Right ventricle myocardium superior (tissue), 1 donor: ENCODE data around the gene GARIN1A. TPM values are rescaled to one million over a fixed set of nuclear protein-coding genes. Genes with fewer than 3 reads are reported as not detected.
"Not testable (repeated sequence)": the region's sequence is repeated elsewhere in the genome, so short reads cannot be mapped to it uniquely, and the experiment has no call there.

Experiments
- ATAC-seq: fragments of 200-7000 bp; cut with Tn5 transposase; one replicate; pipeline ENCODE4 v1.9.1; 2020; ENCODE audit warnings: mild to moderate bottlenecking; ENCODE audit not compliant: poor library complexity
- DNase-seq: peaks from one replicate; pipeline ENCODE4 v3.0.0-alpha.2; 2020
- intact Hi-C: fragments of 100-400 bp; cut with DNase I; formaldehyde crosslinking; loops from one replicate; pipeline ENCODE4 v1.11.2; 2022
- total RNA-seq: library from RNA; stranded (reverse); fragmentation: NEBNext Ultra II Directional; extraction: Animal tissue kit (Norgen Biotek cat#: 25700); gene quantifications from one replicate; pipeline ENCODE4 v1.2.1, GENCODE V29; 2021
- donor health status: DM: no; HTN: yes; CAD: no; lungs with severe emphysema.

Gene GARIN1A
- total RNA-seq, 1 donor from 2014 or later = 1.7 TPM

DNA sequence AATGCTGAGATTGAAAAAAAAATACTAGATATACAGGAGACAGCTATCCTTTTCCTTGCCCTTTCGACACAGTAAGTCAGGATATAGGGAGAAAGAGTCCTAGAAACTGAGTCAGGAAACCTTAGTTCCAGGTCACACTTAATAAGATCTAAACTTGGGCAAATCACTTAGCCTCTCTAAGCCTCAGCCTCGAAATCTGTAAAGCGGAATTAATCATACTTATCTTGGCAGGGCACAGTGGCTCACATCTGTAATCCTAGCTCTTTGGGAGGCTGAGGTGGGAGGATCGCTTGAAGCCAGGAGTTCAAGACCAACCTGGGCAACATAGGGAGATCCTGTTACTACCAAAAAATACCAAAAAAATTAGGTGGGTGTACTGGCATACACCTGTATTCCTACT lies 4.6 kb downstream of the GARIN1A start:
- DNase-seq (no peak), ATAC-seq (no peak)
- intact Hi-C loops = no loop called here

DNA sequence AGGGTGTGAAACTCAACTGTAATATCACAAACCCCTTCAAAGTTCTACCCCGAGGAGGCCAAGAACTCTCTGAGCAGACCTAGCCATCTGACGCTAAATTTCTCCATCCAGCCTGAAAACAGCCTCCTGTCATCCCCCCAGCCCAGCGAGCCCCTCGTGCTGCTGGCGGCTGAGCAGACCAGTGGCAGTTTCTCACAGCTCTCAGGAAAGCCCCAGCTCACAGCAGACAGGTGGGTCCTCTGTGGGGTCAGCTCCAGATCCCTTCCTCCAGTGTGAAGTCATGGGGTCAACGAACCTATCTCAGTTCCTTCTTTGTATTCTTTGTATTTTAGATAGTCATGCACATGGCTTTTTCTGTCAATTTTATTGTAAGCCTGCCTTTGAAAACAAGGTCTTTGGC lies 7.8 kb downstream of the GARIN1A start:
- DNase-seq (no peak), ATAC-seq (no peak)
- intact Hi-C loops = no loop called here

DNA sequence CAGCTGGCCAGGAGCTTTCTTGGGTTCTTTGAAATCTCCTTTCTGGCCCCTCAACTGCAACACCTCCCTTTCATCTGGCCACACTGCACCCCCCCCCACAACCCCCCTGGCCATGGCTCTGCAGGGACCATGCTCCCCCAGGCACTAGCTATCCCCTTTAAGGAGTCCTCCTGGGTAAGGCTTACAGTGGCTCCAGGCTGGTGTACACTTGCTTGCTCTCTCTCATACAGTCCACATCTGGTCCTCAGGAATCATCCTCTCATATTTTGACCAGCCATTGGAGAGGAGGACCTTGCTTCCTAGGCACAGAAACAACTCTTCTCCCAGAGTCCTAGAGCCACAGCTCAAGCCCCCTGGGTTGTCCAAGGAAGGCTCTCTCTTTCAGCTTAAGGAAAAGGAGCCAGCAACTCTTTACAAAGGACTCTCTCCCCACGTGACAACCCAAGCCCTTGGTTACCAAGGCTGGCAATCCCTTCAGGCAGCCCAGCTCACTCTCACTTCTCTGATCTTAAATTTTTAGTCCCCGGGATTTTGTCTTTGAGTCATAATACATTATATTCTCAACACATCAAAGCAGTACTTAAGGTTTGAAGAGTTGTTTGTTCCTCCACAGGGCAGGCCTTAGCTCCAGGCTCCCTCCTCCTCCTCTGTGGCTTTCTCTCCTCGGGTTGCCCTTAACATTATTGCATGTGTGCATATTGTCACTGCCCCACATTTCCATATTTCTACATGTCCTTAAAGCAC lies 9.9 kb downstream of the GARIN1A start:
- intact Hi-C loops = no loop called here
- DNase-seq = no peak

DNA sequence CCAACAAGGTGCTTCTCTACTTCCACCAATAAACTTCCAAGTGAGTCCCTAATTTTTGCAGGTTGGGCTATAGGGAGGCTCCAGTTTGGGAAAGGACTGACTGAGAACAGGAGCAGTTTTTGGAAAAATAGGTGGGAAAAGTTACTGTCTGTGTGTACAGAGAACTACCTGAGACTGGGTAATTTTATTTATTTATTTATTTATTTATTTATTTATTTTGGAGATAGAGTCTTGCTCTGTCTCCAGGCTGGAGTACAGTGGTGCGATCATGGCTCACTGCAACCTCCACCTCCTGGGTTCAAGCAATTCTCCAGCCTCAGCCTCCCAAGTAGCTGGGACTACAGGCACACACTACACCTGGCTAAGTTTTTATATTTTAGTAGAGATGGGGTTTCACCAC lies 11.2 kb downstream of the GARIN1A start:
- DNase-seq, intact Hi-C loops, ATAC-seq: not testable (repeated sequence)

More for the DNA sequence above, 9.9 kb downstream of the GARIN1A start:
- no peak for ATAC-seq

DNA sequence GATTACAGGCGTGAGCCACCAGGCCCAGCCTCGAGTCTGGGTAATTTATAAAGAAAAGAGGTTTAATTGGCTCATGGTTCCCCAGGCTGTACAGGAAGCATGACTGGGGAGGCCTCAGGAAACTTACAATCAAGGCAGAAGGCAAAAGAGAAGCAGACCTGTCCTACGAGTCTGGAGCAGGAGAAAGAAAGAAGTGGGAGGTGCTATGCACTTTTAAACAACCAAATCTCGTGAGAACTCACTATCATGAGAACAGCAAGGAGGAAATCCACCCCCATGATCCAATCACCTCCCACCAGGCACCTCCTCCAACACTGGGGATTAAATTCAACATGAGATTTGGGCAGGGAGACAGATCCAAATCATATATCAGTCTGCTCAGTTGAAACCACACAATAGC lies 11.6 kb downstream of the GARIN1A start:
- intact Hi-C loops, ATAC-seq, DNase-seq: not testable (repeated sequence)

DNA sequence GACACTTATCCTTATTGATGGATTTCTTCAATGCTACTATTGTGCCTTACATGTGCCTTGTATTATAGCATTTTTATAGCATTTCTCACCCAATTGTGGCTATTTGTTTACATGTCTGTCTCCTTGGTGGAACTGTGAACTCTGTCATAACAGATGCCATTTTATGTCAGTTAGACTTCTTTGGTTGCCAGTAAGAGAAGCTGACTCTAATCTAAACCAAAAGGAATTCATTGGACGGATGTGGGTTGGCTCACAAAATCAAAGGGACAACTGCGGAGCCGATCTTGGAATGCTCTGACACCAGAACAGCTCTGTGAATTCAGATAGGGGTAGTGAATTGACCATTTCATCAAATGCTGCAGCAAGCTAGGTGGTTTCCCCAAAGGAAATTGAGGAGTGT lies 15.0 kb downstream of the GARIN1A start:
- intact Hi-C loops = no loop called here
- no peak for ATAC-seq

DNA sequence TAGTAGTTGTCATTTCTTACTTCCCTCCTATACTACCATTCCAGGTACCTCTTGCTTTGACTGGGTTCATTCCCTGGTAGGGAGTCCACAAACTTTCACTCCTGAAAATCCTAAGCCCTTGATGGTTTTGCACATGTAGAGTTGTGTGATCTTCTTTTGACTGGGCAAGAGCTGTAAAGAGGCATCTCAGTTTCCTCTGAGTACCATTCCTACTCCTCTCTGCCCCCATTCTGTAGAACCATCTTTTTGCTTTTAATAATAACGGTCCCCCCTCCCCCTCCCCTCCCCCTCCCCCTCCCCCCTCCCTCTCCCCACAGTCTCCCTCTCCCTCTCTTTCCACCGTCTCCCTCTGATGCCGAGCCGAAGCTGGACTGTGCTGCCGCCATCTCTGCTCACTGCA lies 16.4 kb downstream of the GARIN1A start:
- DNase-seq (no peak), ATAC-seq (no peak)
- intact Hi-C loops = no loop called here

More for the DNA sequence above, 15.0 kb downstream of the GARIN1A start:
- no peak for DNase-seq

DNA sequence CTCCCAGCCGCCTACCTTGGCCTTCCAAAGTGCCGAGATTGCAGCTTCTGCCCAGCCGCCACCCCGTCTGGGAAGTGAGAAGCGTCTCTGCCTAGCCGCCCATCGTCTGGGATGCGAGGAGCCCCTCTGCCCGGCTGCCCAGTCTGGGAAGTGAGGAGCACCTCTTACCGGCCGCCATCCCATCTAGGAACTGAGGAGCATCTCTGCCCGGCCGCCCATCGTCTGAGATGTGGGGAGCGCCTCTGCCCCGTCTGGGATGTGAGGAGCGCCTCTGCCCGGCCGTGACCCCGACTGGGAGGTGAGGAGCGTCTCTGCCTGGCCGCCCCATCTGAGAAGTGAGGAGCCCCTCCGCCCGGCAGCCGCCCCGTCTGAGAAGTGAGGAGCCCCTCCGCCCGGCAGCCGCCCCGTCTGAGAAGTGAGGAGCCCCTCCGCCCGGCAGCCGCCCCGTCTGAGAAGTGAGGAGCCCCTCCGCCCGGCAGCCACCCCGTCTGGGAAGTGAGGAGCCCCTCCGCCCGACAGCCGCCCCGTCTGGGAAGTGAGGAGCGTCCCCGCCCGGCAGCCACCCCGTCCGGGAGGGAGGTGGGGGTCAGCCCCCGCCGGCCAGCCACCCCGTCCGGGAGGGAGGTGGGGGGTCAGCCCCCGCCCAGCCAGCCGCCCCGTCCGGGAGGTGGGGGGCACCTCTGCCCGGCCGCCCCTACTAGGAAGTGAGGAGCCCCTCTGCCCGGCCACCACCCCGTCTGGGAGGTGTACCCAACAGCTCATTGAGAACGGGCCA lies 17.3 kb downstream of the GARIN1A start:
- DNase-seq, intact Hi-C loops, ATAC-seq: not testable (repeated sequence)

DNA sequence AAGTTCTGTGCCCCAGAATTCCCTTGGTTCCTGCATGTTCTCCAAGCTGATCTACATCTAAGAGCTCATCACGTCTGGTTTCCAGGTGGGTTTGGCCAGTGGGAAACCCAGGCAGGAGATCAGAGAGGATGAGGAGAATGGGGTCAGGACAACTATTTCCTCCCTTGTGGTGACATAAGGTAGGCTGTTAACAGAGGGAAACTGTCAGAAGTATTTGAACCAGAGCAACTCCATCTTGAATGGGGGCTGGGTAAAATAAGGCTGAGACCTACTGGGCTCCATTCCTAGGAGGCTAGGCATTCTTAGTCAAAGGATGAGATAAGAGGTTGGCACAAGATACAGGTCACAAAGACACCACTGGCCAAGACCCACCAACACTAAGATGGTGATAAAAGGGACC lies 19.1 kb downstream of the GARIN1A start:
- DNase-seq = no peak
- intact Hi-C loops = no loop called here
- no peak for ATAC-seq

DNA sequence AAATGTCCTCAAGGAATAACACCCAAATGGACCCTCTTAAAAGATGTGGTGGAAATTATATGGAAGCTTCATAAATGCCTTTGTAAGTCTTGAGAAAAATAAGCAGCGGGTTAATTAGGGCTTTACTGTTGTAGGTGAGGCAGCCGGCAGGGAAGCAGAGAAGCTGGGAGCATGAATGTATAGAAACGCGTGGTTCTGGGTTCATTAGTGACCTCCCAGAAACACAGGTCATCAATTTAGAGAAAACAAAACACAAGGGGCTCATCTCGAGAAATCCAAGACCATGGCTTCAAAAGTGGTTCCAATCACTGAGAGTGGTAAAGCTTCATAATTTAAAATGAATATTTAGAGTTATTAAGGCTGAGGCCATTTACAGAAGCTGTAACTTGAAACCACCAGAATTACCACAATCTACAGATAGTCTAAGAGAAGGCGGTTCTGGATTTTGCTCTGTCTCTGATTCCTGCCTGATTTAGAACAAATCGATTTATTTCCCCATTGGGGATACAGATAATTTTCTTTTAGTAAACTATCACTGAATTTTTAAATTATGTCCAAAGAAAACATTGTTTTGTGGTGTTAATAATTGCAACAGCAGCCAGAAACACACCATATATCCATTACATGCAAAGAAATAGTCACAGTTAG lies 20.7 kb downstream of the GARIN1A start:
- ATAC-seq (no peak), DNase-seq (no peak)
- intact Hi-C loops = no loop called here

DNA sequence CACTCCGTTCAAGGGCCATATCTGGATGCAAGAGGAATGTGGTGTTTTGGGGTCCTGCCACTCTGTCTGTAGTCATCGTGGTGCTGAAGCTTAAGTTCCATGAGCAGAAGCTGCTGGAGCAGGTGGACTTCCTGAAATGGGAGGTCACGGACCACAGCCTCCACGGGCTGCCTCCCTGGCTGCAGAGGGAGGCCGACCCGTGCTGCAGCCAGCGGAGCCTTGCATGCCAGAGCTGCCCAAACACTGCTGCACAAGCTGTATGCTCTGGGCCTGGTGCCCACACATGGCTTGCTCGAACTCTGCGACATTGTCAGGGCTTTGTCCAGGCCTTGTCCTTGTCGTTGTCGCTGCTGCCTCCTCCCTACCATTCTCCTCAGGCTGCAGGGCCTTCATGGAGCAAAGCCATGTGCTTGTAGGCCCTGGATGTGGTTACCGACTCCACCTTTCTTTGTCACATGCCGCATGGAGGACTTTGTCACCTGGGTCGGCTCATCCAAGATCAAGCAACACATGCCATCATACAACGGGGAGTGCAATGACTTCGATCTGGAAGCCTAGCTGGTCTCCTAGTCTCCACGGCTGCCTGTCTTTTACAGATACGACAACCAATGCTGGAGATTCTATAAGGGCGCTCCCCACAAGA lies 21.4 kb downstream of the GARIN1A start:
- ATAC-seq = no peak
- intact Hi-C loops = no loop called here
- no peak for DNase-seq

DNA sequence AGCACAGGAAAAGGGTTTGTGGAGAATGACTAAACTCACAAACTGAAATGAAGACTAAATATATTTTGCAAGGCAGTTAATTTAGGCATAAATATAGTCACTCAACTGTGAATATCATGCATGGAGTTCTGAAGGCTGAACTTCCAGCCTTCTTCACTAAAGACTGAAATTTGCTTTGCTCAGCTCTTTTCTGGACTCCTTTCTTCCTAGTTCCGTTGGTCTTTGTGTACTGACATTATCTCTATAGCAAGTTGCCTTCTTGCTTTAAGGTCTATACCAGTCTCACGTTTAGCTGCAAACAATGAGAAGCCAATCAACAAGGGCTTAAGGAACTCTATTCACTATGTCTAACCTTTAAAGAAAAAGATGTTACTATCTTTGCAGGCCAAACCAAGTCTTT lies 22.6 kb downstream of the GARIN1A start:
- no peak for ATAC-seq
- DNase-seq = no peak
- intact Hi-C loops = no loop called here

DNA sequence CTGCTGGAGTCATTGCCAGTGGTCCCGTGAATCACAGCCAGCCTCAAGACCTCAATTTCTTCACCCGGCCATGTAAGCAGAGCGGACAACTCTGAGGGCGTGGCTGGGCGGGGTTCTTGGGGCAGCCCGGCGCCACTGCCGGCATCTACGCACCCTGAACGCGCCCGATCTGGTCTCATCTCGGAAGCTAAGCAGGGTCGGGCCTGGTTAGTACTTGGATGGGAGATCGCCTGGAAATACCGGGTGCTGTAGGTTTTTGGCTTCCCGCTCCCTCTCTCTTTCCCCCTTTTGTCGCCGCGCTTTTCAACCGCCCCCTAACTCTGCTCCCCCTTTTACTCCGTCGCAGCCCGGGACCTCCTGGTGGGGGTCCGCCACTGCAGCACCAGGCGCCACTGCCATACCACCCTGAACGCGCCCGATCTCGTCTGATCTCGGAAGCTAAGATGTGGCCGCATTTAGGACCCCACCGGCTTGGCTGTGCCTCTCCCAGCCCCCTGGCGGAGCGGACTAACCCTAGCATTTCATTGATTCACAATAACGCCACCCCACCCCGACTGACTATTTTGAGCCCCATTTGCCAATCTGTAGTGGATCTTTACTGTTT lies 25.3 kb downstream of the GARIN1A start:
- intact Hi-C loops = no loop called here
- DNase-seq = peak; percentile 77
- ATAC-seq = peak; percentile 56

DNA sequence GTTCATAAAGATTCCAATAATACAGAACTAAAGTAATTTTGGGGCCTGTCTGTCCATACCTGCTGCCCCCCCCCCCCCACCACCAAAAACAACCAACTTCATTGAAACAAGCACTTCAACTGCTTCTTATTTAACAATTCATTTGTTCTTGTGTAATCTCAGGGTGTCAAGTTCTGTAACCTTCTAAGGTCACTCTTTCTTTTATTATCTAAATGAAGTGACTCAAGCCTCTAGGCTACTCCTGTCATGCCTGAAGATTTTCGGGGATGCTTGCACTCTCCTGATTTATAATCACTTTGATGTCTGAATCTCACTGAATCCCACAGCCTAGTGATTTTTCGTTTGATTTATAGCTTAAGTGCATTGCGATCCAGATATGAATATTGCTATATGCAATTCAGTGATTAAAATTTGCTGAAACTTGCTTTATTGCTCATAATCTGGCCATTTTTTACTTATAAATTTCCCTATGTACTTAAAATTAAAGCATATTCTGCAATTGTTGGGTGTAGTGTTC lies 27.2 kb downstream of the GARIN1A start:
- no peak for DNase-seq
- no peak for ATAC-seq
- intact Hi-C loops = no loop called here

DNA sequence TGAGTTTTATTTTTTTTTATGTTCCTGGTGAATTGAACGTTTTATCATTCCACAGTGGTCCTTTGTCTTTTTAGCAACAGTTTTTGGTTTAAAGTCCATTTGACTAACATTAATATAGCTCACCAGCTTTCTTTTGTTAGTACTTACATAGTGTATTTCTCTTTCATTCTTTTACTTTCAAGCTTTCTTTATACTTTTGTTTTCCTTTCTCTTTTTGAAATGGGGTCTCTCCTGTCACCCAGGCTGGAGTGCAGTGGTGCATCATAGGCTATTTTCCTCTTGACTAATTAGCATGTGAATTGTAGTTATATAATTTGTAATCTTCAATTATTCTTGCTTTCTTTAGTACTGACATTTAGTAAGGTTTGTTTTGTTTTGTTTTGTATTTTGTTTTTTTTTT lies 27.8 kb downstream of the GARIN1A start:
- DNase-seq = no peak
- intact Hi-C loops = no loop called here
- no peak for ATAC-seq

DNA sequence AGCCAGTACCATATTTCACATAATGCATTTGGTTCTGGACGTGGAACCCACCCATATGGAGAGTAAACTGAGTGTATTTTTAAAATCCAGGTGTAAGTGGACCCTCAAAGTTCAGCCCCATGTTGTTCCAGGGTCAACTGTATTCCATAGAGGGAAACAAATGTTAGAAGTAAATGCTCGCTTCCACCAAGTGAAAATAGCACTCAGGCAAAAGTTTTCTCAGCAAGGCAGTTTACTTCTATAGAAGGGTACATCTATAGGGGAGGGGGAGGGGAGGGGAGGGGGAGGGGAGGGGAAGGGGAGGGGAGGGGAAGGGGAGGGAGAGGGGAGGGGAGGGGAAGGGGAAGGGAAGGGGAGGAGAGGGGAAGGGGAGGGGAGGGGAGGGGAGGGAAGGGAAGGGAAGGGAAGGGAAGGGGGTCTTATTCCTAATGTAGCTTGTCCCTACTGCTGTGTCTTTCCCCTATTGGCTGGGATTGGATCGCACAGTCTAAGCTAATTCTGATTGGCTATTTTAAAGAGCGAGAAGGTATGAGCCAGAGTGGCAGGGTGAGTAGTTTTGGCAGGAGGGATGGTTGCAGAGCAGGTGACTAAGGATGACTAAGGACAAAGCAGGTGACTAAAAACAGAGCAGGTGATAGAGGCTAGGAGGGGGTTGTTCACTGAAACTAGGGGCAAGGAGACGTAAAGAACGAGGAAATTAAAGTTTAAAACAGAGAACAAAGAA lies 29.1 kb downstream of the GARIN1A start:
- no peak for ATAC-seq
- no peak for DNase-seq
- intact Hi-C loops = no loop called here

DNA sequence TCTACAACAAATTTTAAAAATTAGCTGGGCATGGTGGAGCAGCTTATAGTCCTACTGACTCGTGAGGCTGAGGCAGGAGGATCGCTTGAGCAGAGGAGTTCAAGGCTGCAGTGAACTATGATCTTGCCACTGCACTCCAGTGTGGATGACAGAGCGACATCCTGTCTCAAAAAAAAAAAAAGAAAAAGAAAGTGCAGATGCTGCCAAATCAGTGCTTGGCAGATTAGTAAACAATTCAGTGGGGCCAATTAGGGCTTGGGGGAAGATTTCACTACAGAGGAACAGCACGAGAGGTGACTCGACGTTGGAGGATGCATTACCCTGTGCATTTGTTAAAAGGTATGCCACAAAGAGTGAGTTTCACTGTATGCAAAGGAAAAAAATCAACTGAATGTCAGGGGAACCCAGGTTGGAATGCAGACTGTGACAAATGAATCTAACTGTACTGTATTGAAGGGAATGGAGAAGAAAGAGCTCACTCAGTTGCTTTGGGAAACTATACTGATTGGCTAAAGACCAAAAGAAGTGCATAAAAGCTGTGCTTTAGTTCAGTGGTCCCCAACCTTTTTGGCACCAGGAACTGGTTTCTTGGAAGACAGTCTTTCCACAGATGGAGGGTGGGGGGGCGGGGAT lies 31.6 kb downstream of the GARIN1A start:
- ATAC-seq (no peak), DNase-seq (no peak)
- intact Hi-C loops = no loop called here
